A549 (cell line): ENCODE results near the gene MARK3.

Experiments
- CTCF ChIP-seq: fragments of >200 bp; sonication (Bioruptor Twin); formaldehyde crosslinking; IDR thresholded peaks from 3 replicates; pipeline ENCODE4 v1.5.1; 2016
- EP300 ChIP-seq, 2 experiments: fragments of >200 bp; sonication (Bioruptor Twin); formaldehyde crosslinking; IDR thresholded peaks; 2 replicates in 1 of 2; 3 replicates in 1 of 2; pipeline ENCODE4 v1.6.1; 2016 to 2017
- KDM1A ChIP-seq: fragments of 200-600 bp; sonication (generic); IDR thresholded peaks from 2 replicates; pipeline ENCODE4 v1.6.1; 2016; ENCODE audit warnings: low read depth, mild to moderate bottlenecking
- MAX ChIP-seq: IDR thresholded peaks from 2 replicates; pipeline ENCODE4 v1.6.1; 2012
- POLR2A ChIP-seq: IDR thresholded peaks from 2 replicates; pipeline ENCODE4 v1.6.1; 2012; ENCODE audit warnings: mild to moderate bottlenecking, low read length
- RFX5 ChIP-seq: fragments of 450-650 bp; IDR thresholded peaks from 2 replicates; pipeline ENCODE4 v1.7.1; 2014; ENCODE audit warnings: antibody characterized with exemption, mild to moderate bottlenecking, moderate library complexity
- SMC3 ChIP-seq: fragments of >200 bp; sonication (Bioruptor Twin); formaldehyde crosslinking; IDR thresholded peaks from 3 replicates; pipeline ENCODE4 v1.6.1; 2018; ENCODE audit warnings: inconsistent platforms
- USF2 ChIP-seq: fragments of 450-650 bp; IDR thresholded peaks from 2 replicates; pipeline ENCODE4 v1.6.1; 2014; ENCODE audit warnings: antibody characterized with exemption

GRCh38 chr14:103346286-103346685 is 38.9 kb upstream of the MARK3 start:
- no peak for TF ChIP-seq CTCF
- no peak for TF ChIP-seq USF2
- no peak for TF ChIP-seq POLR2A
- no peak for TF ChIP-seq RFX5
- TF ChIP-seq EP300 (IDR thresholded peaks at IDR 0.05): no peak
- no peak for TF ChIP-seq MAX
- TF ChIP-seq SMC3: no peak
- no peak for TF ChIP-seq KDM1A
